Stimulated activated naive B cell treated with anti-CD40 and anti-IgM and Interleukin-4, amounts not matched to agents 10 μg/mL and 1 μg/mL and 100 μg/mL, for 72 hours (primary cell): ENCODE data around the gene SEMA3B.
"Not testable (repeated sequence)": the region's sequence is repeated elsewhere in the genome, so short reads cannot be mapped to it uniquely, and the experiment has no call there.

Source experiments
- ATAC-seq, 2 donors: fragments of 150-1000 bp; cut with Tn5 transposase; replicated peaks; 2 replicates each; pipeline ENCODE4 v1.10.0; 2021; ENCODE audit warnings: moderate library complexity in 1 of 2
- DNase-seq: peaks from one replicate; pipeline ENCODE4 v3.0.0; 2021
- H3K27ac Mint-ChIP-seq: one replicate; pipeline ENCODE4 v1.8.0; 2022; ENCODE audit warnings: mild to moderate bottlenecking, mixed read lengths
- H3K27me3 Mint-ChIP-seq, 2 donors: one replicate each; pipeline ENCODE4 v1.8.0; 2022; ENCODE audit warnings: mixed read lengths in 2 of 2
- H3K36me3 Mint-ChIP-seq, 2 donors: one replicate each; pipeline ENCODE4 v1.8.0; 2022; ENCODE audit warnings: mixed read lengths in 2 of 2, mild to moderate bottlenecking in 1 of 2
- H3K4me1 Mint-ChIP-seq, 2 donors: one replicate each; pipeline ENCODE4 v1.8.0; 2022; ENCODE audit warnings: mixed read lengths in 2 of 2, mild to moderate bottlenecking in 1 of 2
- H3K4me3 Mint-ChIP-seq, 2 donors: one replicate each; pipeline ENCODE4 v1.8.0; 2022; ENCODE audit warnings: mild to moderate bottlenecking in 2 of 2, mixed read lengths in 2 of 2, moderate library complexity in 1 of 2
- H3K9me3 Mint-ChIP-seq, 2 donors: one replicate each; pipeline ENCODE4 v1.8.0; 2022; ENCODE audit warnings: mixed read lengths in 2 of 2, mild to moderate bottlenecking in 1 of 2

The SEMA3B gene

DNA sequence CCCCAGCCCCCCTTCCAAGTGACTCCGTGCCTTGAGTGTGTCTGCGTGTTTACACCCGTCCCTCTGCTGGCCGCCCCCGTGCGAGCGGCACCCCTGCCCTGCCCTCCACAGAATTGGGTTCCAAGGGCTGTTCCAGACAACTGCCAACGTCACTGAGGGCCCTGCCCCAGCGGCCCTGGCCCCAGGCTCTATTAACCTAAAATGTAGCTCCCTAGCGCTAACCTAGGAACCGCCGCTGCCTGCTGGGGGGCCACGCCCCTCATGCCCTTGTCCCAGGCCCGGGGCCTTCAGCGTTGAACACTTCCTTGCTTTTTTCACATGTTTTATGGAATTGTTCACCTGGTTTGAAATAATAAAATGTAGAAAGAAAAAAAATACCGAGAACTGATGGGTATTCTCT is 10.0 kb upstream of the SEMA3B start:
- peaks cover 27 to 38% of the 10 kb centered on the region in 2 donors for H3K36me3 Mint-ChIP-seq
- ATAC-seq = no peak
- H3K27ac Mint-ChIP-seq = peak overlapping the region; percentile 47
- peaks cover 14 to 38% of the 10 kb centered on the region in 2 donors for H3K4me1 Mint-ChIP-seq
- no peak for DNase-seq
- no peaks in the 10 kb centered on the region for H3K9me3 Mint-ChIP-seq
- peak overlapping the region in 1 of 2 donors; percentile 6 for H3K4me3 Mint-ChIP-seq
- peaks cover 2 to 3% of the 10 kb centered on the region in 2 donors for H3K27me3 Mint-ChIP-seq

DNA sequence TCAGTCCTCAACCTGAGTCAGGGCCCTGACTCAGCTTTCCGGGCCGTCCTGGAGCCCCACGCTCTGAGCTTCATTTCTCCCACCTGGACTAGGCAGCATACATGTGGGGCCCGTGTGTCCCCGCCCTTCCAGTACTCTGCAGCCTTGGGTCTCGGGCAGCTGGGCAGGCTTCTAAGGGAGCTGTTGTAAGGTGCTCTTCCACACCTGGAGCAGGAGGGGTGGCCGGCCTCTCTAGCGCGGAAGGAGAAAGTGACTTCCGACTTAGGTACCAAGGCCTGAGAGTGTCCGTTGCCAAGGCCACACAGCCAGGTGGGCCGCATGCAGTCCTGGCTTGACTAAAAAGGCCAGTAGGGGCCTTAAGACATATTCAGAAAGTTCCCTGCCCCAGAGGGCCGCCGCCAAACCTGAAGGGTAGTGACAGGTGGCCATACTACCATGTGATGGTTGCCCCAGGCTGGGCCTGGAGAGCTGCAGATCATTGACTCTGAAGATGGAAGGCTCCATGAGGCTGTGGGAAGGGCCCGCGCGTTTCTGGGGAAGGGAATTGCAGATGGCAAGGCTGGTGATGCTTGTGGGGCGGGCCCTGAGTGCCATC is 9.4 kb upstream of the SEMA3B start:
- Mint-ChIP-seq H3K9me3 (no peaks in the 10 kb centered on the region), H3K4me3 (peak overlapping the region; percentile 78 to 90), H3K27me3 (peaks cover 4 to 6% of the 10 kb centered on the region in 2 donors), H3K27ac (peak overlapping the region; percentile 96), H3K36me3 (peaks cover 27 to 36% of the 10 kb centered on the region in 2 donors), H3K4me1 (peaks cover 13 to 33% of the 10 kb centered on the region in 2 donors)
- no peak for DNase-seq
- ATAC-seq = peak; percentile 33 to 34

DNA sequence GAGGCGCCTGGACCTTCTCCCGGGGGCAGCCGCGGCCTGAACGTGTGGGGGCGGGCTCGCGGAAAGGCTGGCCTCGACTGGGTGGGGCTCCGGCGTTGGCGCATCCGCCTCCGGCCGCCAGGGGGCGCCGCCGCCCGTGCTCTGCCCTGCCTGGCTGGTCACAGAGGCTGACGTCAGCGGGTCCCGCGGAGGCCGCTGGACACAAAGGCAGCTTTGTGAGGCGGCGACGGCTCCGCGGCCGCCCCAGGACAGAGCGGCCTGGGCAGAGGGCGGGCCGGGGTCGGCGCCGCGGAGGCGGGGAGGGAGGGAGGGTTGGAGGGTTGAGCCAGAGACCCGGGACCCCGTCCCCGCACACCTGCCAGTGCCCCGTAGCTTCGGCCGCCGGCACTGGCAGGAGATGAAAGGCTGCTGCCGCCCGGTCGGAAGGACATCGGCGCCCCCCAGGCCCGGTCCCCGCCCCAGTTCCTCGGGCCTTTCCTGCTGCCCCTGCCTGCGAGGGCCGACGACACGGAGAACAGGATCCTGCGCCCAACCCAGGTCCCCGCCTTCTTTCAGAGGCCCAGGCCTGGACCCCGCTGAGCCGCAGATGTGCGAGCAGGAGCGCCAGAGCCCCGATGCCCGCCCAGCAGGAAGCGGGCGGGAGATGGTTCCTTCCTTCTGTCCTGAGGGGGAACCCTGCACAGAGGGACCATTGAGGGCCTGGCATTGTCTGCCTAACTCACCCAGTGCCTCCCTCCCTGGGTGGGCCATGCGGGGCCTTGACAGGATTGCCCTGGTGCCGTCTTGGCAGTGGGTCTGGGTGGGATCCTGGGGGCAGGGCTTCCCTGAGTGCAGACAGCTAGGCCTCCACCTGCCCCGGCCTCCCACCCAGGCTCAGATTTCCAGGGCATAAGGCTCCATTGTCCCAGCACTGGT is 8.7 kb upstream of the SEMA3B start:
- Mint-ChIP-seq H3K9me3 (no peaks in the 10 kb centered on the region), H3K36me3 (peaks cover 22 to 32% of the 10 kb centered on the region in 2 donors), H3K27me3 (peaks cover 4 to 6% of the 10 kb centered on the region in 2 donors), H3K4me1 (peaks cover 10 to 28% of the 10 kb centered on the region in 2 donors), H3K4me3 (peak overlapping the region; percentile 78 to 90), H3K27ac (peak overlapping the region; percentile 96)
- ATAC-seq (peak; percentile 95 to 96), DNase-seq (peak; percentile 86)

DNA sequence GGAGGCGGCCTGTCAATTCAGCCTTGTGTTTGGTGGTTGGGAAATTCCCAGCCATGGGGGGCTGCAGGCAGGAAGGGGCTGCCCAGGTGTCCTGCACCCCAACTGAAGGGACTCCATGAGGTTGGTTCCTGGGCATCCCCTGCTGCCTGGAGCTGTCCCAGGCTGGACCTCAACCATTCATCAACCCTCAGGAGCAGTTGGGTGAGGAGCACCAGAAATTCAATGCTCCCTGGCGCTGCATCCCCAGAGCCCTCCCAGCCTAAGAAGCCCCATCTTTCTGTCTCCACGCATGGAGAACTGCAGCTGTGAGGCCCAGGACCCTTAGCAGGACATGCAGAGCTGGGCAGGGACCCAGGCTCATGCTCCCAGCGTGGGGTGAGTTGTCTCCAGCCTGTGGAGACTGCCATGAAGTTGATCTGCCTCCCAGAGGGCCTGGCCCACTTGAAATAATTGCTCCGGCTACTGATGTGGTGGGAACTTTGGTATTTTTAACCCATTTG is 8.0 kb upstream of the SEMA3B start:
- ATAC-seq (no peak), DNase-seq (no peak)
- Mint-ChIP-seq H3K4me1 (peaks cover 10 to 28% of the 10 kb centered on the region in 2 donors), H3K36me3 (peaks cover 22 to 32% of the 10 kb centered on the region in 2 donors), H3K9me3 (no peaks in the 10 kb centered on the region), H3K4me3 (peak overlapping the region; percentile 78 to 83), H3K27me3 (peaks cover 8 to 12% of the 10 kb centered on the region in 2 donors), H3K27ac (peak overlapping the region; percentile 90)

DNA sequence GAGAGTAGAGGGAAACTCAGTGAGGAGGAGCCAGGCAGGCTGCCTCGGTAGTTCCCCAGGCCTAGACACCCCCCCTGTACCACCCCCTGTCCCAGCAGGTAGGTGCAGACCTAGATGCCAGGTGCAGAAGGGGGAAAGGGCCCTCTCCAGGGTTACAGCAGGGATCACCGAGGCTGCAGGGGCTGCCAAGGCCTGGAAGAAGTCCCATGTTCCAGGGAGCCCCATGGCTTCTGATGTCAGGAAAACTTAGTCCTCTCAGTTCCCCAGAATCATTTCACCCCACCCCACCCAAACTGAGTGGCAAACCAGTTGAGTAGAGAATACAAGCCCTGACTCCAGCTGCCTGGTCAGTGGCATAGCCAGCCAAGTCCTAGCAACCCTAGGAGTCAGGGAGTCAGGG is 7.4 kb upstream of the SEMA3B start:
- no peaks in the 10 kb centered on the region for H3K9me3 Mint-ChIP-seq
- peaks cover 10 to 28% of the 10 kb centered on the region in 2 donors for H3K4me1 Mint-ChIP-seq
- no peak for DNase-seq
- peaks cover 20 to 30% of the 10 kb centered on the region in 2 donors for H3K36me3 Mint-ChIP-seq
- no peak for ATAC-seq
- peak overlapping the region; percentile 78 to 83 for H3K4me3 Mint-ChIP-seq
- peak overlapping the region; percentile 90 for H3K27ac Mint-ChIP-seq
- peaks cover 8 to 16% of the 10 kb centered on the region in 2 donors for H3K27me3 Mint-ChIP-seq

DNA sequence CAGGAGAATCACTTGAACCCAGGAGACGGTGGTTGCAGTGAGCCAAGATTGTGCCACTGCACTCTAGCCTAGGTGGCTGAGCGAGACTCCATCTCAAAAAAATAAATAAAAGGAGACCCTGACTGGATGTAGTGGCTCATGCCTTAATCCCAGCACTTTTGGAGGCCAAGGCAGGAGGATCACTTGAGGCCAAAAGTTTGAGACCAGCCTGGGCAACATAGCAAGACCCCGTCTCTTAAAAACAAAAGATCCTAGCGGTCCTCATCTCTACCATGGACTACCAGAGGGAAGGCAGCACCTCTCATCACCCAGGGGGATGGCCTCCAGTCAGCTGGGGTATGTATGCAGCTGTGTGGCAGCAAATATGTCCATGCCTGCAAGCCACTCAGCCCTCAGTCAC is 6.7 kb upstream of the SEMA3B start:
- Mint-ChIP-seq H3K27me3 (peaks cover 8 to 23% of the 10 kb centered on the region in 2 donors), H3K36me3 (peaks cover 15 to 24% of the 10 kb centered on the region in 2 donors), H3K4me1 (peaks cover 9 to 28% of the 10 kb centered on the region in 2 donors)
- not testable (repeated sequence) for H3K9me3 Mint-ChIP-seq, ATAC-seq, DNase-seq, H3K27ac Mint-ChIP-seq, H3K4me3 Mint-ChIP-seq

DNA sequence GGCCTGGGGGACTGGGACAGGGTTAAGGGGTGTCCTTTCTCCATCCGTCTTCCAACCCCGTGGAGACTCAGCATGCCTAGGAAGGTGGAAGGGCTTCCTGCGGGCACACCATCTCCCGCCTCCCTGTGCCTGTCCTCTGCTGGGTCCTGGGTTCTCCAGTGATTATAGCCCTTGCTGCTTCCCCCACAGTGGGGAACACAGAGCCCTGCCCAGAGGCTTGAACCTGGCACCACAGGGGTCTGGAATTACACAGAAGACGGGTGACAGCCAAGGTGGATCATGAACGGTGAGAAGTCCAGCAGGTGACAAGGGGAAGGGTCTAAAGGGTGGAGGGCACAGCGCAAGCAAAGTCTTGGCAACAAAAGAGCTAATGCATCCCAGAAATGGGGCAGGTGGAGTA is 6.2 kb upstream of the SEMA3B start:
- H3K27me3 Mint-ChIP-seq = peaks cover 10 to 29% of the 10 kb centered on the region in 2 donors
- peaks cover 7 to 28% of the 10 kb centered on the region in 2 donors for H3K4me1 Mint-ChIP-seq
- no peak overlapping the region for H3K4me3 Mint-ChIP-seq
- H3K9me3 Mint-ChIP-seq = no peaks in the 10 kb centered on the region
- ATAC-seq = no peak
- H3K27ac Mint-ChIP-seq = no peak overlapping the region
- peaks cover 10 to 18% of the 10 kb centered on the region in 2 donors for H3K36me3 Mint-ChIP-seq
- DNase-seq = no peak

DNA sequence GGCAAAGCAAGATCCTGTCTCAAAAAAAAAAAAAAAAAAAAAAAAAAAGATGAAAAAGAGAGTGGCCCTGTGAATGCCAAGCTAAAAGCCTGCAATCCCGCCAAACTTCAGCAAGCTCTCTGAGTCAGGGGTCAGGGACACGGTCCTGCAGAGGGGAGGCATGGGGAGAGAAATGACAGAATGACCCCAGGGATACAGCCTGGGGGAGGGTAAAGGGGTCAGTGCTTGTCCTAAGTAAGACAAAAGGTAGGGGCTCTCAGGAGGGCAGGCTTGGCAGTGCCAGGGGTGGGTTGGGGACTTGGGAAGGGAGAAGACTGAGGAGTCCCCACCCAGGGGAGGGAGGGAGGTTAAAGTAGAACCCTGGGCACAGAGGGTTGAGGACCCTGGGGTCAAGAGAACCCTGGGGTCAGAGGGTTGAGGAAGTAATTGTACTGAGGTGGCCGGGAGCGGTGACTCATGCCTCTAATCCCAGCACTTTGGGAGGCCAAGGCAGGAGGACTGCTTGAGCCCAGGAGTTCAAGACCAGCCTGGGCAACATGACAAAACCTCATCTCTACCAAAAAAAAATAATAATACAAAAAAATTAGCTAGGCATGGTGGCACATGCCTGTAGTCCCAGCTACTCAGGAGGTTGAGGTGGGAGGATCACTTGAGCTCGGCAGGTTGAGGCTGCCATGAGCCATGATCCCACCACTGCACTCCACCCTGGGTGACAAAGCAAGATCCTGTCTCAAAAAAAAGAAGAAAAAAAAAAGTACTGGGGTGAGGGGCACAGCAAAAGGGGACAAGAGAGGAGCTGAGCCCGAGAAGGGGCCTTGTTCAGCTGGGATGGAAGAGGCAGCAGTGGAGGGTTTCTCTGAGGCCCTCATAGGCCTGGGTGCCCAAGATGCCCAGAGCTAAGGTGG is 5.2 kb upstream of the SEMA3B start:
- no peaks in the 10 kb centered on the region for H3K9me3 Mint-ChIP-seq
- no peak for ATAC-seq
- peaks cover 20 to 38% of the 10 kb centered on the region in 2 donors for H3K27me3 Mint-ChIP-seq
- peak overlapping the region; percentile 65 for H3K27ac Mint-ChIP-seq
- H3K36me3 Mint-ChIP-seq = peaks cover 3 to 8% of the 10 kb centered on the region in 2 donors
- DNase-seq = no peak
- peaks cover 5 to 25% of the 10 kb centered on the region in 2 donors for H3K4me1 Mint-ChIP-seq
- H3K4me3 Mint-ChIP-seq = no peak overlapping the region

DNA sequence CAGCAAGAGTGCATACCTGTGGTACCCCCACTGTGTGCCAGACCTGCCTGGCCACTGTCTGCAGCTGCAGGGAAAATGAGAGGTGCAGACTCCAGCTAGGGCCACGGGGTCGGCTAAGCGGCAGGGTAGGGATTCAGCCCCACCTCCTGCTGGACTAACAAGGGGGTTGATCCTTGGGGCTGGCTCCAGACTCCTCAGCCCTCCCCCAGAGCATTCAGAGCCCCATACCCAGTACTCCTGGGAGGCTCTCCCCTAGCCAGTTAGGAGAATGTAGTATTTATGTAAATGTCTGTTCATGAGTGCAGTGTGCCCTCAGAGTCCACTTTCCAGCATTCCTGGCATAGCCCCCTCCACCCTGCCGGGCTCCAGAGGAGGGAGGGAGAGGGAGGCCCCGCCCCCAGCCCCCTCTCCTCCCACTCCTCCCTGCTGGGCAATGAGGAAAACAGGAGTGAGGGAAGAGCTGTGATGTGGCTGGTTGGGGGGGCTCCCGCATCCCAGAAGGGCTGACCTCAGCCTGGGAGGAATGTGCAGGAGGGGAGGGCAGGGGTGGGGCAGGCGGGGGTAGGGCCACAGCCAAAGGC is 4.5 kb upstream of the SEMA3B start:
- Mint-ChIP-seq H3K27me3 (peaks cover 24 to 46% of the 10 kb centered on the region in 2 donors), H3K9me3 (no peaks in the 10 kb centered on the region), H3K4me1 (peaks cover 5 to 18% of the 10 kb centered on the region in 2 donors), H3K36me3 (peaks cover 0 to 4% of the 10 kb centered on the region in 2 donors), H3K27ac (peak overlapping the region; percentile 65), H3K4me3 (no peak overlapping the region)
- ATAC-seq (no peak), DNase-seq (no peak)

DNA sequence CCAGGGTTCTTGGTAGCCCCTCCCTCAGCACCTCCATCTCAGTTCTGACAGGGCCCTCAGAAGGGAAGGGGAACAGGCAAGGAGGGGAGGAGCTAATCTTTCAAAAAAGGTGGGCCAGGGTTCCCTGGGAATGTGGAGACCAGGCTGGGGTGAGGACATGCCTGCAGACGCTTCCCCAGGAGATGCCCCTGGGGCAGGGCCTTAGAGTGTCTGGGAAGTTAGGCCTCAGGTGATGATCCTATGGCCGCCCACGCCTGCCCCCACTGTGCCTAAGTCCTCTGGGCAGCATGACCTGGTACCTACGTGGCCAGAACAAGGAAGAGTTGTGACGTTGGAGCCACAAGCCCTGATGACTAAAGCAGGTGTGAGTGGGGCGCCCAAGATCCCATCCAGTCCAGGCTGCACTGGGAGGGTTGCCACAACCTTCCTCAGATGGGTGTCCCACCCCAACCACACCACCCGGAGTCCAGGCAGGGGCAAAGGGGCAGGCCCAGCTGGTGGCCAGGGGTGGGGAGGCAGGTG is 3.9 kb upstream of the SEMA3B start:
- Mint-ChIP-seq H3K27me3 (peaks cover 24 to 51% of the 10 kb centered on the region in 2 donors), H3K4me1 (peaks cover 3 to 12% of the 10 kb centered on the region in 2 donors), H3K36me3 (no peaks in the 10 kb centered on the region), H3K4me3 (no peak overlapping the region), H3K9me3 (no peaks in the 10 kb centered on the region), H3K27ac (no peak overlapping the region)
- no peak for ATAC-seq
- no peak for DNase-seq

DNA sequence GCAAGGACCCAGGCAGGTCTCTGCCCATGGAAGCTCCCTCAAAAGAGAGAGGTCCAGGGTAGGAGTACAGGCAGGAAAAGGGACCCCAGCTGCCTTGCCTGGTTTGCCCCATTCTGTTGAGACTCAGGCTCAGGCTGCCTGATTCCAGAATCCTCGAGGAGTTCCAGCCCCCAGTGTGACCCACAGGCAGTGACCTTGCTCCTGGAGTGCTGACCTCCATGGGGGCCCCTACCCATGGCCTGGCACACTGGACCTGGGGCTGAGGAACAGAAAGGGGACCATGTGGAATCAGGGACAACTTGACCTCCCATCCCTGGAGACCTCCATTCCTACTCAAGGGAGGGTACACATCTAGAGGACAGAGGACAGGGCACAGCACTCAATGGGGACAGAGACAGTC is 3.4 kb upstream of the SEMA3B start:
- Mint-ChIP-seq H3K4me3 (no peak overlapping the region), H3K4me1 (peaks cover 3 to 9% of the 10 kb centered on the region in 2 donors), H3K27ac (no peak overlapping the region), H3K27me3 (peaks cover 24 to 55% of the 10 kb centered on the region in 2 donors), H3K9me3 (no peaks in the 10 kb centered on the region), H3K36me3 (no peaks in the 10 kb centered on the region)
- DNase-seq = no peak
- ATAC-seq = no peak

DNA sequence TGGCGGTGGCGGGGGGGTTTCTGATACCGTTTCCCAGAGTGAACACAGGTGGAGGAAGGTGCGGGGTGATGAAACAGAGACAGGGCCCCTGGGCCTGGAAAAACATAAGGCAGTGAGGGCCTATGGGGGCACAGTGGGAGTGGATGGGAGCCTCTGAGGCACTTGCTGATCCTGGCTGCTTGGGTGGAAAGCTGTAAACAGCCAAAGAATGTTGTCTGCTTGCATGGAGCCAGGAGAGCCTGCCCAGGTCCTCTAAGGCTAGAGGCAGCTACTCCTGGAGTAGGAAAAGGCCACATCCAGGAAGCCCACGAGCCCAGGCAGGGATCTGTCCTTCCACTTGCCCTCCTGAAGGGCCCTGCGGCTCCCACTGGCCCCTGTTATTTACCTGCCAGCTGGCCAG is 2.9 kb upstream of the SEMA3B start:
- no peak overlapping the region for H3K4me3 Mint-ChIP-seq
- DNase-seq = no peak
- no peak for ATAC-seq
- no peak overlapping the region for H3K27ac Mint-ChIP-seq
- no peaks in the 10 kb centered on the region for H3K9me3 Mint-ChIP-seq
- no peaks in the 10 kb centered on the region for H3K36me3 Mint-ChIP-seq
- H3K4me1 Mint-ChIP-seq = peaks cover 3 to 4% of the 10 kb centered on the region in 2 donors
- H3K27me3 Mint-ChIP-seq = peaks cover 24 to 55% of the 10 kb centered on the region in 2 donors

DNA sequence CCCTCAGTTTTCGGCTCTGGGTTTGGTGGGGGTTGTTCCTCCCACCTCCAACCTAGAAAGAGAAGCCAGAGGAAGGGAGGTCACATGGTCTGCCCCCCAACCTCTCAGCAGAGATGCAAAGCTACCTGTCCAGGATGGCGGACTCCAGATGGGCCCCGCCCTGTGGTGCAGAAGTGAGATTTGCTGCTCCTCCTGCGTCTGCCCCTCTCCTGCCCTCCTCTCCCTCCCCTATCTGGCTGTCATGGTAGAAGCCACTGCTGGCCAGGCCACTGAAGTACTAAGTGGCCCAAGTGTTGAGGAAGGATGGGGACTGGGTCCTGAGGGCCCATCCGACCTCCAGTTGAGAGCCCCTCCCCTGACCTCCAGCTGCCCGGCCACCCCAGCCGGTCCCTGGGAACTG is 2.1 kb upstream of the SEMA3B start:
- Mint-ChIP-seq H3K4me1 (no peaks in the 10 kb centered on the region), H3K27me3 (peaks cover 24 to 55% of the 10 kb centered on the region in 2 donors), H3K4me3 (no peak overlapping the region), H3K27ac (no peak overlapping the region), H3K36me3 (no peaks in the 10 kb centered on the region), H3K9me3 (no peaks in the 10 kb centered on the region)
- DNase-seq (no peak), ATAC-seq (no peak)
